Measurements from ENCODE around the gene ANTXRL.

ANTXRL gene

DNA sequence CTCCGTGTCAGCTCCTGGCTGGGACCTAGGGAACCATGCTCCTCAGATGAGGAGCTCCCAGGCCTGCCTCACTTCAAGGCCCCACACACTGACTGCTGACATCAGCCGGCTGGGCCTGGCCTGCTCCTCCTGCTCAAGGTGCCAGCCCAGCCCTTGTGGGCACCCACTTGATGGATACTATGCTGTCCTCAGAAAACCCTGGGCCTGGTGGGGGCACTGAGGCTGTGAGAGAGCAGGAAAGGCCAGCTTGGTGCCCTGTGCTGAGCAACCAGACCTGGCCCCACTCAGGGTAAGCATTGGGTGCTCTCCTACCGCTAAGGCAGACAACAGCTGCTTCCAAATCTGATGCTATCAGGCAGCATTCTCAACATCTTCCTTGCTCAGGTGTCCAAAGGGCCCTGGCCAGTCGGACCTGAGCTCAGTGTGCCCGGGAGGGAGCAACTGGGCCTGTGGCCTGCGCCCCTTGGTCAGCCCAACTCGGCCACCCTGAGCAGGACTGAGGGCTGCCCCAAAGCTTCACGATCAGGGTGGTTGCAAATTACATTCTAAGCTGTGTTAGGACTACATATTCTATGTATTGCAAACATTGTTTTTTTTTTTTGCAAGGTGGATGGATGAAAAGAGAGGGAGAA lies 21.9 kb upstream of the ANTXRL start:
- TF ChIP-seq EGR1 (IDR thresholded peaks at IDR 0.05) = no peak
- TF ChIP-seq TCF12 (IDR thresholded peaks at IDR 0.05; ENCODE audit: low read depth) = no peak
- no peak for TF ChIP-seq CREB1 (IDR thresholded peaks at IDR 0.05; ENCODE audit: low read depth)
- TF ChIP-seq FOXM1 (IDR thresholded peaks at IDR 0.05; ENCODE audit: borderline replicate concordance, low read depth) = no peak
- TF ChIP-seq, protein P1, sequence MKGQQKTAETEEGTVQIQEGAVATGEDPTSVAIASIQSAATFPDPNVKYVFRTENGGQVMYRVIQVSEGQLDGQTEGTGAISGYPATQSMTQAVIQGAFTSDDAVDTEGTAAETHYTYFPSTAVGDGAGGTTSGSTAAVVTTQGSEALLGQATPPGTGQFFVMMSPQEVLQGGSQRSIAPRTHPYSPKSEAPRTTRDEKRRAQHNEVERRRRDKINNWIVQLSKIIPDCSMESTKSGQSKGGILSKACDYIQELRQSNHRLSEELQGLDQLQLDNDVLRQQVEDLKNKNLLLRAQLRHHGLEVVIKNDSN (IDR thresholded peaks at IDR 0.05) = no peak
- TF ChIP-seq CEBPB (IDR thresholded peaks at IDR 0.05) = no peak
- no peak for TF ChIP-seq YY1 (IDR thresholded peaks at IDR 0.05; ENCODE audit: low read depth)
- TF ChIP-seq ZBTB7A (IDR thresholded peaks at IDR 0.05; ENCODE audit: low read depth) = no peak
- TF ChIP-seq EP300 (IDR thresholded peaks at IDR 0.05; ENCODE audit: borderline replicate concordance) = no peak
- no peak for TF ChIP-seq RAD21 (IDR thresholded peaks at IDR 0.05; ENCODE audit: low read depth)
- TF ChIP-seq TAF1 (IDR thresholded peaks at IDR 0.05; ENCODE audit: low read depth) = no peak
- TF ChIP-seq NFIC (IDR thresholded peaks at IDR 0.05) = no peak
- TF ChIP-seq TEAD4 (IDR thresholded peaks at IDR 0.05) = no peak
- TF ChIP-seq, protein P2, sequence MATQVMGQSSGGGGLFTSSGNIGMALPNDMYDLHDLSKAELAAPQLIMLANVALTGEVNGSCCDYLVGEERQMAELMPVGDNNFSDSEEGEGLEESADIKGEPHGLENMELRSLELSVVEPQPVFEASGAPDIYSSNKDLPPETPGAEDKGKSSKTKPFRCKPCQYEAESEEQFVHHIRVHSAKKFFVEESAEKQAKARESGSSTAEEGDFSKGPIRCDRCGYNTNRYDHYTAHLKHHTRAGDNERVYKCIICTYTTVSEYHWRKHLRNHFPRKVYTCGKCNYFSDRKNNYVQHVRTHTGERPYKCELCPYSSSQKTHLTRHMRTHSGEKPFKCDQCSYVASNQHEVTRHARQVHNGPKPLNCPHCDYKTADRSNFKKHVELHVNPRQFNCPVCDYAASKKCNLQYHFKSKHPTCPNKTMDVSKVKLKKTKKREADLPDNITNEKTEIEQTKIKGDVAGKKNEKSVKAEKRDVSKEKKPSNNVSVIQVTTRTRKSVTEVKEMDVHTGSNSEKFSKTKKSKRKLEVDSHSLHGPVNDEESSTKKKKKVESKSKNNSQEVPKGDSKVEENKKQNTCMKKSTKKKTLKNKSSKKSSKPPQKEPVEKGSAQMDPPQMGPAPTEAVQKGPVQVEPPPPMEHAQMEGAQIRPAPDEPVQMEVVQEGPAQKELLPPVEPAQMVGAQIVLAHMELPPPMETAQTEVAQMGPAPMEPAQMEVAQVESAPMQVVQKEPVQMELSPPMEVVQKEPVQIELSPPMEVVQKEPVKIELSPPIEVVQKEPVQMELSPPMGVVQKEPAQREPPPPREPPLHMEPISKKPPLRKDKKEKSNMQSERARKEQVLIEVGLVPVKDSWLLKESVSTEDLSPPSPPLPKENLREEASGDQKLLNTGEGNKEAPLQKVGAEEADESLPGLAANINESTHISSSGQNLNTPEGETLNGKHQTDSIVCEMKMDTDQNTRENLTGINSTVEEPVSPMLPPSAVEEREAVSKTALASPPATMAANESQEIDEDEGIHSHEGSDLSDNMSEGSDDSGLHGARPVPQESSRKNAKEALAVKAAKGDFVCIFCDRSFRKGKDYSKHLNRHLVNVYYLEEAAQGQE (IDR thresholded peaks at IDR 0.05; ENCODE audit: low read depth) = no peak
- TF ChIP-seq, protein P3, sequence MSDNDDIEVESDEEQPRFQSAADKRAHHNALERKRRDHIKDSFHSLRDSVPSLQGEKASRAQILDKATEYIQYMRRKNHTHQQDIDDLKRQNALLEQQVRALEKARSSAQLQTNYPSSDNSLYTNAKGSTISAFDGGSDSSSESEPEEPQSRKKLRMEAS (IDR thresholded peaks at IDR 0.05) = no peak

DNA sequence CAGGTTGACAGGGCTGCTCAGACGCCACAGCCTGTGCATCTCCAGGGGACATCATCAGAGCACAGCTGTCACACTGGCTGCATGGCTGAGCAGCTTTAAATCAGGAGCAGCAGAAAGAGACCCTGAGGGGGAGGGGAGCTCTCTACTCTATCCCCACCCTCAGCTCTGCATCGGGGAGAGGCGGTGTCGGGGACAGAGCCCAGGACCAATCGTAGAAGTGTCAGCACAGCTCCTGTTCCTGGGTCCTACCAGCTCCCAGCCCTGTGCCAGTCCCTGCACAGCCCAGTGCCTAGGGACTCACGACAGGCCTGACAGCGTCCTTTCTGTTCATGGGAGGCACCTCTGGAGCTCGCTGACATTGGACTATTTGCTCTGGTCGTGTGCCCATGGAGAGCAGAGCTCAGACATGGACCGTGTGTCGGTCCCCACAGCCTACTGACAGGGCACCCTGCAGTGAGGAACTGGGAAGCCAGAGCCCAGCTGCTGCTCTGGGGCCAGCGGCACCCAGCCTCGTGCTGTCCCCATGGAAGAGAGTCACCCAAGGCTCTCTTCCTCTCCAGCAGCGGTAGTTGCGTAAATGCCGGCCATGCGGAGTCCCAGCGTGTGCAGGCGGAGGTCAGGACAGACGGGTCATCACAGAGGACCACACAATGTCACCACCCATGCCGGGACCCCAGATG lies 20.4 kb upstream of the ANTXRL start:
- no peak for TF ChIP-seq EGR1 (IDR thresholded peaks at IDR 0.05)
- TF ChIP-seq, protein P3 (IDR thresholded peaks at IDR 0.05) = no peak
- TF ChIP-seq, protein P2 (IDR thresholded peaks at IDR 0.05; ENCODE audit: low read depth) = no peak
- no peak for TF ChIP-seq YY1 (IDR thresholded peaks at IDR 0.05; ENCODE audit: low read depth)
- no peak for TF ChIP-seq TEAD4 (IDR thresholded peaks at IDR 0.05)
- no peak for TF ChIP-seq RAD21 (IDR thresholded peaks at IDR 0.05; ENCODE audit: low read depth)
- no peak for TF ChIP-seq TCF12 (IDR thresholded peaks at IDR 0.05; ENCODE audit: low read depth)
- TF ChIP-seq FOXM1 (IDR thresholded peaks at IDR 0.05; ENCODE audit: borderline replicate concordance, low read depth) = no peak
- no peak for TF ChIP-seq TAF1 (IDR thresholded peaks at IDR 0.05; ENCODE audit: low read depth)
- TF ChIP-seq ZBTB7A (IDR thresholded peaks at IDR 0.05; ENCODE audit: low read depth) = no peak
- TF ChIP-seq, protein P1 (IDR thresholded peaks at IDR 0.05) = no peak
- no peak for TF ChIP-seq CEBPB (IDR thresholded peaks at IDR 0.05)

DNA sequence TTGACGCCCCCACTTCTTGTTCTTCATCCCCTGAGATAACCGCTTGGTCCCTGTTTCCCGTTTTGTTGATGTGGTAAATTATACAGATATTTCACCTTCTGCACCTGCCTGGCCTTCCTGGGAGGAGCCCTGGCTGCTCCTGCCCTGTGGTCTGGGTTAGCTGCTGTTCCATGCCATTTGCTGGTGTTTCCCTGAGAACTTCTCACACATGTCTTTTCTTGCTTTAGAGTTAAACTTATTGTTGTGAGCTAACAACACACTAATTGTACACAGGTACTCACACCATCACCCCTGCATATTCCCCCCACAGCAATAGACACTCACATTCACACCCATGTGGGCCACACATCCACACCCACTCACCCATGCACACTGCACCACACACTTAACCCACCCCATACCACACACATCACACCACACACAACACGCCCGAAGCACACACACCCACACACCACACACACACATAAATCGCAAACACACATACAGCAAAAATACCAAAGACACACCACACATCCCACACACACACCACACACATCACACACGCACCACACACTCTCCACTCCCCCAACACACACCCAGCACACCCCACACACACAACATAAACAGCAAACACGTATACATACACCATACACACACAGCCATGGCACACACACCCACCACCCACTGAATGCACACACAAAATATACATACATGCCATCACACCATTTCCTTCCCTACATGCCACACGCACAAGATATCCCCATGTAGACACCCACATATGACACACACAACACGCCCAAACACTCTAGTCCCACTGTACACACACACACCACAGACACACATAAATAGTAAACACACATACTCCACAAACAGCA lies 19.4 kb upstream of the ANTXRL start:
- TF ChIP-seq YY1 (IDR thresholded peaks at IDR 0.05; ENCODE audit: low read depth) (no peak), ZBTB7A (IDR thresholded peaks at IDR 0.05; ENCODE audit: low read depth) (no peak), FOXM1 (IDR thresholded peaks at IDR 0.05; ENCODE audit: borderline replicate concordance, low read depth) (no peak)

DNA sequence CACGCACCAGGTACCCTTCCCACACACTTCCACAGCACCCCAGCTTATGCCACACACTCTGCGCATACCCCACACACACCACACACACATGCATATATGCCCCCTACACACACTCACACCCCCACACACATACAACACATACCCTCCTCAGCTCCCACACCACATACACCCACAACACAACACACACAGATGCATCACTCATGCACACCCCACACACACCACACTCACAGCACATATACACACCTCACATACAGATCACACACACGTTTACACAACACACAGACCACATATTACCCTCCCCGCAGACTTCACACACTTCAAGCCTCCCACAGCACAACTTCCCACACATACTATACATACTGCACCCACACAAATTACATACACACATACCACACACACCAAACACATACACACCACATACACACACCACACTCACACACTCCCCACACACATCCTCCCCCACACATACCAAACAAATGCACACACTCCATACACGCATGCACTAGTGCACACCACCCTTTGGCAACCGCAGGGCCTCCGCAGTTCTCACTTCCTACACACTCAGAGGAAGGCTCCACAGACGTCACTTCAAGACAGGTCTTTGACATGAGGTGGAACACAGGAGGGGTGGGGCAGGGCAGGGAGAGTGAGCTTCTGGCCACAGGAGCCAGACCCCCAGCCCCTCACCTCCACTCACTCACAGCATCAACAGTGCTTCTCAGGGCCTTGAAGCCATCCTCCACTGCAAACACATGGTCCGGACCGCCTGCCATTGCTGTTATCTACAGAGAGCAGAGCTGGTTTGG lies 18.5 kb upstream of the ANTXRL start:
- TF ChIP-seq YY1 (IDR thresholded peaks at IDR 0.05; ENCODE audit: low read depth) (no peak), TAF1 (IDR thresholded peaks at IDR 0.05; ENCODE audit: low read depth) (no peak), CEBPB (IDR thresholded peaks at IDR 0.05) (no peak)

All from Ishikawa (cell line).